ENCODE measurements around the gene STARD13.
A peak's percentile ranks its signal among the peaks of the same experiment; 100 is the strongest.

The STARD13 gene

GRCh38 chr13:33127009-33127551 is 158.5 kb downstream of the STARD13 start:
- H3K9me3 Mint-ChIP-seq = no peaks in the 10 kb centered on the region
- H3K4me1 Mint-ChIP-seq = peaks cover 69% of the 10 kb centered on the region
- peak overlapping the region; percentile 89 to 93 (median 90) for H3K27ac Mint-ChIP-seq
- peaks cover 48% of the 10 kb centered on the region for H3K36me3 Mint-ChIP-seq (ENCODE audit: low read depth)
- peaks cover 3% of the 10 kb centered on the region for H3K27me3 Mint-ChIP-seq (ENCODE audit: low read depth)
- TF ChIP-seq CTCF (IDR thresholded peaks at IDR 0.05; ENCODE audit: unreplicated experiment in 3 of 3) = no peak
- H3K4me3 Mint-ChIP-seq = peak overlapping the region in 2 of 3 experiments; percentile 30 to 48

DNA sequence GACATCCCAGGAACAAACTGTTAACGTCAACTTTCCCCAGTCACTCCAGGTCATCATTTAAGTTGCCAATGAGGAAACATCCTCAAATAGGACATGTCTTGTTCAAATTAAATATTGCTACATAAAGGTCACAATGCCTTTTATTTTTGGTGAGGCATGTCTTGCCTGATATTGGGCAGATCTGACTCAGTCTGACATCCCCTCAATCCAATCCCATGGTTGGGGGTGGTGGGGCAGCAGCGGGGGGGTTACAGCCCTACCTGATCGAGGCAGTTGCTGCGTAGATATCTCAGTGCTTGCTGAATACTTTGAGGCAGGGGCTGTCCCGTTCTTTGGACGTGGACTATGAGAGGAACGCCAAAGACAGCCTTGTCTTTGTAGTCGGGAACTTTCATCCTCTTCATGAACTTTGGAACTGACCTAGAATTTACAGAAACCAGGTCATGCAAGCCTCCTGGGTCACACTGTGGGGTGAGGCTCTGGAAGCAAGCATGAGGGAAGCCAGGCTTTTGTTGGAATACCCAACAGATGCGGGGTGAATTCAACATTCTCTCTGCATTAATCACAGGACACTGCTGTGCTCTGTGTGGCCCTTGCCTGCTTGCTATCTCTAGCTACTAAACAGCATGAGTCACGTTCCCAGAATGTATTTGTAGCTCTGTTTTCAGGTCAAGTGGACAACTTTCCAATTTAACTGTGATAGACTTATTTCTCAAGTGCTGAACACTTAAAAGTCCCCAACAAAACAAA is 159.6 kb downstream of the STARD13 start:
- Mint-ChIP-seq H3K9me3 (no peaks in the 10 kb centered on the region), H3K27me3 (ENCODE audit: low read depth) (peaks cover 3% of the 10 kb centered on the region), H3K36me3 (ENCODE audit: low read depth) (peaks cover 41% of the 10 kb centered on the region), H3K27ac (peak overlapping the region; percentile 89 to 93 (median 90)), H3K4me1 (peaks cover 65% of the 10 kb centered on the region), H3K4me3 (peak overlapping the region in 1 of 3 experiments; percentile 61)
- TF ChIP-seq CTCF (IDR thresholded peaks at IDR 0.05; ENCODE audit: unreplicated experiment in 3 of 3) = no peak

- TF ChIP-seq CTCF (IDR thresholded peaks at IDR 0.05; ENCODE audit: unreplicated experiment in 3 of 3) = no peak
- Mint-ChIP-seq H3K4me3 (no peak overlapping the region), H3K4me1 (peaks cover 63% of the 10 kb centered on the region), H3K9me3 (no peaks in the 10 kb centered on the region), H3K27me3 (ENCODE audit: low read depth) (peaks cover 3% of the 10 kb centered on the region), H3K27ac (peak overlapping the region; percentile 50 to 93 (median 89)), H3K36me3 (ENCODE audit: low read depth) (peaks cover 49% of the 10 kb centered on the region)
These were observed 162.3 kb downstream of the STARD13 start for GRCh38 chr13:33123066-33123859.

GRCh38 chr13:33119856-33120543 is 165.6 kb downstream of the STARD13 start:
- no peak overlapping the region for H3K4me3 Mint-ChIP-seq
- peak overlapping the region; percentile 7 to 73 (median 40) for H3K27ac Mint-ChIP-seq
- no peaks in the 10 kb centered on the region for H3K9me3 Mint-ChIP-seq
- no peak for TF ChIP-seq CTCF (IDR thresholded peaks at IDR 0.05; ENCODE audit: unreplicated experiment in 3 of 3)
- no peaks in the 10 kb centered on the region for H3K27me3 Mint-ChIP-seq (ENCODE audit: low read depth)
- H3K36me3 Mint-ChIP-seq (ENCODE audit: low read depth) = peaks cover 65% of the 10 kb centered on the region
- peaks cover 35% of the 10 kb centered on the region for H3K4me1 Mint-ChIP-seq

DNA sequence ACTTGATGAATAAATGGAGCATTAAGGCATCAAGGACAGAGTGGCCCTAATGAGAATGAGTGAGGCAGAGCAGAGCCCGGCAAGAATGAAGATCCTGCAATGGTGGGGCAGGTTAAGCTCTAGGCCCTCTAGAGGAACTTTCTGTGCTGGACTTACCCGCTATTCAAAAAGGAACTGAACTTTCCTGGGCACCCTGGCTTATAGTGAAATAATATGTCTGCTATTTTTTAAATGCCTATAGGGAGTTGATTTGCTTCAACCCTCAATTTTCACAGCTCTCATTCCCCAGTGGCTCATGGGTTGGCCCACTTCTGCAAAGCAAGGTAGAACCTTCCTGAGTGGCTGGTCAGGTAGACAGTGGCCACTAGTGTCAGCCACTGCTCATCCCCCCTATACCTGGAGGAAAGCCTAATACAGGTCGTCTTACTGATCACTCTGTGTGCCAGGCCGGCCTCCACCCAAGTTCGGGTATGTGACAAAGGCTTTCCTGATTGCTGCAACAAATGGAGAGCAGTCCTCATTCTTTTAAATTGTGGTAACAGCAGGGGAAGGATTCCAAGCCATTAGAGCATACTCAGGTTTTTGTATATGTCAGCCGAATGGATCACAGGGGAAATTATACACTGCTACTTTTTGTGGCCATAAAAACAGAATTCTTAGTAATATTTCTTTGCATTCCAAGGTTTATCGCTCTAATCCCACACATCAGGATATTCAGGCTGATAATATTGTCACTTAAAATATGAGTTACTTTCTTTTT is 166.4 kb downstream of the STARD13 start:
- Mint-ChIP-seq H3K27me3 (ENCODE audit: low read depth) (no peaks in the 10 kb centered on the region), H3K4me3 (no peak overlapping the region), H3K36me3 (ENCODE audit: low read depth) (peaks cover 69% of the 10 kb centered on the region), H3K27ac (peak overlapping the region; percentile 7 to 86 (median 73)), H3K9me3 (no peaks in the 10 kb centered on the region), H3K4me1 (peaks cover 35% of the 10 kb centered on the region)
- no peak for TF ChIP-seq CTCF (IDR thresholded peaks at IDR 0.05; ENCODE audit: unreplicated experiment in 3 of 3)
